ENCODE measurements around the gene PDP2. TPM values are rescaled to one million over a fixed set of nuclear protein-coding genes. Genes with fewer than 3 reads are reported as not detected.

The PDP2 gene
- total RNA-seq, 2 experiments from 2014 or later, result 3.3 to 5.9 TPM

GRCh38 chr16:66925322-66925840 lies 45.1 kb downstream of the PDP2 start, which contains the start of gene RRAD:
TSS of gene RRAD (minus strand) at chr16:66925535. CDS start at chr16:66925179, 356 bp downstream.
- ATAC-seq (ENCODE audit: poor library complexity) (peak; percentile 16), DNase-seq (peak in 2 of 14 experiments; percentile 40 to 55)
- H3K27ac ChIP-seq (ENCODE audit: low read depth in 1 of 2, low read length in 2 of 2), result no peak within 1 kb of the TSS
- intact Hi-C loops (cut with DNase I, micrococcal nuclease), result no loop called here
- Mint-ChIP-seq H3K27me3 (peaks cover 56% of the 10 kb centered on the region), H3K36me3 (ENCODE audit: low read depth) (peaks cover 2% of the 10 kb centered on the region), H3K9me3 (no peaks in the 10 kb centered on the region), H3K4me1 (ENCODE audit: low read depth) (peaks cover 7% of the 10 kb centered on the region), H3K4me3 (peak within 1 kb of the TSS; percentile 78), H3K27ac (no peak within 1 kb of the TSS)
- ChIA-PET CTCF (interaction anchor here (1.8 kb wide), 1 partner anchor 52 kb away, joined by 4 read pairs; no protein-coding TSS in a partner anchor), POLR2A (no interaction called here)
- H3K9me3 ChIP-seq (ENCODE audit: control insufficient read depth in 1 of 2, insufficient read depth in 1 of 2, low read length in 2 of 2), result peaks cover 0 to 11% of the 10 kb centered on the region in 2 experiments
- no peak within 1 kb of the TSS for H3K4me3 ChIP-seq (ENCODE audit: low read length)
- H3K36me3 ChIP-seq (ENCODE audit: insufficient read depth, low read length), result no peaks in the 10 kb centered on the region
- peaks cover 28 to 43% of the 10 kb centered on the region in 2 experiments for H3K27me3 ChIP-seq (ENCODE audit: control insufficient read depth in 1 of 2, insufficient read depth in 2 of 2, low read length in 2 of 2)
- peaks cover 16% of the 10 kb centered on the region for H3K4me1 ChIP-seq (ENCODE audit: insufficient read depth, low read length)
- no peak for TF ChIP-seq CTCF (IDR thresholded peaks at IDR 0.05)

- peaks cover 3% of the 10 kb centered on the region for H3K36me3 ChIP-seq (ENCODE audit: insufficient read depth, low read length)
- H3K27me3 Mint-ChIP-seq, result peaks cover 51% of the 10 kb centered on the region
- no peak overlapping the region for H3K4me3 ChIP-seq (ENCODE audit: low read length)
- H3K4me3 Mint-ChIP-seq, result no peak overlapping the region
- ChIA-PET CTCF (interaction anchor here (1.8 kb wide), 1 partner anchor 53 kb away, joined by 4 read pairs; no protein-coding TSS in a partner anchor), POLR2A (no interaction called here)
- H3K27ac Mint-ChIP-seq, result no peak overlapping the region
- H3K27ac ChIP-seq (ENCODE audit: low read depth in 1 of 2, low read length in 2 of 2), result no peak overlapping the region
- peaks cover 7% of the 10 kb centered on the region for H3K4me1 Mint-ChIP-seq (ENCODE audit: low read depth)
- intact Hi-C loops (cut with DNase I, micrococcal nuclease), result no loop called here
- H3K27me3 ChIP-seq (ENCODE audit: control insufficient read depth in 1 of 2, insufficient read depth in 2 of 2, low read length in 2 of 2), result peaks cover 28 to 37% of the 10 kb centered on the region in 2 experiments
- H3K36me3 Mint-ChIP-seq (ENCODE audit: low read depth), result peaks cover 6% of the 10 kb centered on the region
- peaks cover 16% of the 10 kb centered on the region for H3K4me1 ChIP-seq (ENCODE audit: insufficient read depth, low read length)
- no peaks in the 10 kb centered on the region for H3K9me3 Mint-ChIP-seq
- peaks cover 0 to 11% of the 10 kb centered on the region in 2 experiments for H3K9me3 ChIP-seq (ENCODE audit: control insufficient read depth in 1 of 2, insufficient read depth in 1 of 2, low read length in 2 of 2)
- DNase-seq, result no peak
- ATAC-seq (ENCODE audit: poor library complexity), result no peak
- TF ChIP-seq CTCF (IDR thresholded peaks at IDR 0.05), result no peak
Measured at GRCh38 chr16:66926171-66926947, 46.0 kb downstream of the PDP2 start.

- ChIA-PET POLR2A (no interaction called here), CTCF (no interaction called here)
- no peak overlapping the region for H3K27ac ChIP-seq (ENCODE audit: low read depth in 1 of 2, low read length in 2 of 2)
- H3K27me3 ChIP-seq (ENCODE audit: control insufficient read depth in 1 of 2, insufficient read depth in 2 of 2, low read length in 2 of 2), result peaks cover 28 to 33% of the 10 kb centered on the region in 2 experiments
- Mint-ChIP-seq H3K4me3 (no peak overlapping the region), H3K36me3 (ENCODE audit: low read depth) (peaks cover 12% of the 10 kb centered on the region), H3K9me3 (no peaks in the 10 kb centered on the region), H3K27ac (no peak overlapping the region), H3K4me1 (ENCODE audit: low read depth) (peaks cover 11% of the 10 kb centered on the region), H3K27me3 (peaks cover 48% of the 10 kb centered on the region)
- H3K4me3 ChIP-seq (ENCODE audit: low read length), result no peak overlapping the region
- H3K4me1 ChIP-seq (ENCODE audit: insufficient read depth, low read length), result peaks cover 17% of the 10 kb centered on the region
- H3K9me3 ChIP-seq (ENCODE audit: control insufficient read depth in 1 of 2, insufficient read depth in 1 of 2, low read length in 2 of 2), result peaks cover 0 to 7% of the 10 kb centered on the region in 2 experiments
- TF ChIP-seq CTCF (IDR thresholded peaks at IDR 0.05), result no peak
- intact Hi-C loops (cut with DNase I, micrococcal nuclease), result no loop called here
- ATAC-seq (ENCODE audit: poor library complexity) (no peak), DNase-seq (no peak)
- peaks cover 5% of the 10 kb centered on the region for H3K36me3 ChIP-seq (ENCODE audit: insufficient read depth, low read length)
Measured at GRCh38 chr16:66926961-66927436, 46.7 kb downstream of the PDP2 start.

Data from CD4-positive, alpha-beta T cell (primary cell).